NT2/D1 (cell line): ENCODE results near the gene ERG.

Source experiments
- DNase-seq: peaks from one replicate; pipeline ENCODE4 v3.0.0-alpha.2; 2011; ENCODE audit warnings: low read depth, low spot score
- H3K27me3 ChIP-seq: 2 replicates; pipeline ENCODE4 v1.6.0; 2011; ENCODE audit warnings: mild to moderate bottlenecking; ENCODE audit not compliant: insufficient read length, insufficient read depth
- H3K36me3 ChIP-seq: 2 replicates; pipeline ENCODE4 v1.6.1; 2011; ENCODE audit warnings: mild to moderate bottlenecking, low read length, mixed read lengths; ENCODE audit not compliant: insufficient read depth, insufficient read length
- H3K4me1 ChIP-seq: 2 replicates; pipeline ENCODE4 v1.5.1; 2011; ENCODE audit not compliant: insufficient read depth, insufficient read length
- H3K4me3 ChIP-seq: 2 replicates; pipeline ENCODE4 v1.5.1; 2011; ENCODE audit warnings: low read depth; ENCODE audit not compliant: insufficient read length
- H3K9ac ChIP-seq: 2 replicates; pipeline ENCODE4 v1.6.0; 2011; ENCODE audit warnings: low read depth; ENCODE audit not compliant: insufficient read length
- H3K9me3 ChIP-seq: 2 replicates; pipeline ENCODE4 v1.5.1; 2011; ENCODE audit warnings: mild to moderate bottlenecking, low read length; ENCODE audit not compliant: insufficient read depth
- SUZ12 ChIP-seq: IDR thresholded peaks from 2 replicates; pipeline ENCODE4 v1.6.1; 2011; ENCODE audit not compliant: insufficient read length, insufficient read depth; ENCODE audit errors: extremely low read depth
- YY1 ChIP-seq: IDR thresholded peaks from 2 replicates; pipeline ENCODE4 v1.6.1; 2011; ENCODE audit not compliant: insufficient read length, insufficient read depth
- ZNF274 ChIP-seq: IDR thresholded peaks from 2 replicates; pipeline ENCODE4 v1.6.1; 2011; ENCODE audit warnings: mild to moderate bottlenecking, low read depth, low read length

ERG gene

GRCh38 chr21:38422082-38422481 is 76.2 kb downstream of the ERG start:
- Histone ChIP-seq H3K36me3 (no peaks in the 10 kb centered on the region), H3K4me1 (no peaks in the 10 kb centered on the region), H3K9ac (no peak overlapping the region), H3K9me3 (no peaks in the 10 kb centered on the region), H3K27me3 (no peaks in the 10 kb centered on the region), H3K4me3 (no peak overlapping the region)
- TF ChIP-seq ZNF274 (no peak), SUZ12 (no peak), YY1 (no peak)
- DNase-seq, result no peak

DNA sequence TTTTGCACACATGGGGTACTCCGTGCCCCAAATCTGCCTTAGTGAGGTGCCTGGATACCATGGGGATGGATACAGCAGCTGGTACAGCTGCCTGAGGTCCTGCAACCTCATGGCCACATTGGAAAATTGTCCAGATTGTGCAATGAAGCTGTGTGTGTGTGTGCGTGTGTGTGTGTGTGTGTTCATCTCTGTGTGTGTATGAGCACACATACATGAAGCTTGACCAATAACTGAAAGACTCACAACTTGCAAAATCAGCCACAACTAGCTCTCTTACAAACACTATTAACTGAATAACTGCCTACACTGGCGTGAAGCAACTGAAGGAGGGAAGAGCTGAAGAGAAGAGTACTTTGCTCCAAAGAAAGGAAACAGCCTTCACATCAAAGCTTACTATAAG is 78.1 kb downstream of the ERG start:
- TF ChIP-seq YY1 (no peak), ZNF274 (no peak), SUZ12 (no peak)
- no peak overlapping the region for H3K4me3 ChIP-seq
- no peak overlapping the region for H3K9ac ChIP-seq
- no peaks in the 10 kb centered on the region for H3K4me1 ChIP-seq
- no peaks in the 10 kb centered on the region for H3K36me3 ChIP-seq
- H3K27me3 ChIP-seq, result no peaks in the 10 kb centered on the region
- no peaks in the 10 kb centered on the region for H3K9me3 ChIP-seq
- no peak for DNase-seq

GRCh38 chr21:38417726-38418125 is 80.6 kb downstream of the ERG start:
- H3K4me1 ChIP-seq, result no peaks in the 10 kb centered on the region
- TF ChIP-seq ZNF274, result no peak
- TF ChIP-seq YY1, result no peak
- no peak for TF ChIP-seq SUZ12
- no peak for DNase-seq
- H3K27me3 ChIP-seq, result no peaks in the 10 kb centered on the region
- H3K4me3 ChIP-seq, result no peak overlapping the region
- no peaks in the 10 kb centered on the region for H3K36me3 ChIP-seq
- no peak overlapping the region for H3K9ac ChIP-seq
- no peaks in the 10 kb centered on the region for H3K9me3 ChIP-seq

DNA sequence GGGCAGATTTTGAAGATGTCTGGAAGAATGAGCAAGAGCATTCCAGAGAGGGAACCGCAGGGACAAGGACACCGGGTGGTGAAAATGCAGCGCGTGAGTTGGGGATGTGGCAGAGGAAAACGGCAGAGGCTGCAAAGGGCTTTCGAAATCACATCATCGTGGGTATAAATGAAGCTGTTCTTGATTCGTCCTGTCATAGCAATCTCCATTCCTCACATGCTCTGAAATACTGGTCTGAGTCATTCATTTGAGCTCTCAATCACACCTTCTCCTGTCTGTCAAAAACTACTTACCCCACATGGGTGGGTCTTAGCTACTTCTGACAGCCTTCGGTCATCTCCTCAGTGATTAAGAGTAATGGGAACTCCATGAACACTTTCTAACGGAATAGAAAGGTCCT is 81.5 kb downstream of the ERG start:
- TF ChIP-seq YY1 (no peak), ZNF274 (no peak), SUZ12 (no peak)
- no peaks in the 10 kb centered on the region for H3K36me3 ChIP-seq

GRCh38 chr21:38413958-38414548 is 84.2 kb downstream of the ERG start:
- Histone ChIP-seq H3K9me3 (no peaks in the 10 kb centered on the region), H3K4me3 (no peak overlapping the region), H3K36me3 (no peaks in the 10 kb centered on the region), H3K27me3 (no peaks in the 10 kb centered on the region), H3K4me1 (no peaks in the 10 kb centered on the region), H3K9ac (no peak overlapping the region)
- TF ChIP-seq ZNF274, result no peak
- TF ChIP-seq SUZ12, result no peak
- no peak for TF ChIP-seq YY1
- DNase-seq, result no peak

More for the DNA sequence above, 81.5 kb downstream of the ERG start:
- Histone ChIP-seq H3K4me1 (no peaks in the 10 kb centered on the region), H3K27me3 (no peaks in the 10 kb centered on the region), H3K9me3 (no peaks in the 10 kb centered on the region), H3K9ac (no peak overlapping the region), H3K4me3 (no peak overlapping the region)
- DNase-seq, result no peak

DNA sequence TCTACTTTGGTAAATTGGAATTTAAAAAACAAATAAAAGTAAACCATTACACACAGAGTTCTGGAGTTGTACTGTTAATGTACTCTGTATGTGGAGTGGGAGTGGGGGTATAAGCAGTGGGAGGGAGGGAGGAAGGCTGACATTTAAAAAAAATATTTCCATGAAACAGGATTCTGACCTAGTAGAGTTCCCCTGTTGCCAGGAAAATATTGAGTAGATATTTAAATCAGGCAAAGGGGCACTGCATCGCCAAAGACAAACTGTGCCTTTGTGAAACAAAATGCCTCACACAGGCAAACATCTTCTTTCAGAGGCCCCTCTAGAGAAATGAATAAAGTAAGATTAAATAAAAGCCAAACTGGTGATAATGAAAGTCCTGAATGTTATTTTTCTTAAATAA is 87.8 kb downstream of the ERG start:
- TF ChIP-seq ZNF274 (no peak), SUZ12 (no peak), YY1 (no peak)
- Histone ChIP-seq H3K9me3 (no peaks in the 10 kb centered on the region), H3K4me1 (no peaks in the 10 kb centered on the region), H3K27me3 (no peaks in the 10 kb centered on the region), H3K36me3 (no peaks in the 10 kb centered on the region), H3K4me3 (no peak overlapping the region), H3K9ac (no peak overlapping the region)
- DNase-seq, result no peak

GRCh38 chr21:38409907-38410306 is 88.4 kb downstream of the ERG start:
- Histone ChIP-seq H3K9me3 (no peaks in the 10 kb centered on the region), H3K4me1 (no peaks in the 10 kb centered on the region), H3K4me3 (no peak overlapping the region), H3K36me3 (no peaks in the 10 kb centered on the region), H3K27me3 (no peaks in the 10 kb centered on the region), H3K9ac (no peak overlapping the region)
- no peak for TF ChIP-seq SUZ12
- no peak for TF ChIP-seq ZNF274
- TF ChIP-seq YY1, result no peak
- DNase-seq, result no peak

DNA sequence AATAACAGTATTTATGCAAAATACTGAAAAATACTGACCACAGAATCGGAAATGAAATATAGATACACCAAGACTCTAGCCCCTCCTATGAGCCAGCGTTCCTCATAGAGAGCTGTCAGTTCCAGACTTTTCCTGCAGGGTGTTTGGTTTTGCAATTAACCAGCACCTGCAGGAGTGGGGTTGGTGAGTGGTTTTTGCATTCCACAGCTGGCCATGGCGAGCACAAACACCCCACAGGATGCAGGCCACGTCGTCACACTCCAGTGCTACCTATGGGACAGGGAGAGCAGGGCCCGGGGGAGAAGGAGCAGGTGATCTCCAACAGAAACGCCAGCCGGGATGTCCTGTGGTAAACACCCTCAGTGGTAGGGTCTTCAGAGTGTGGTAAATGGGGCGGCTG is 94.1 kb downstream of the ERG start:
- Histone ChIP-seq H3K9ac (no peak overlapping the region), H3K4me3 (no peak overlapping the region), H3K4me1 (no peaks in the 10 kb centered on the region), H3K27me3 (no peaks in the 10 kb centered on the region), H3K36me3 (no peaks in the 10 kb centered on the region), H3K9me3 (no peaks in the 10 kb centered on the region)
- DNase-seq, result no peak
- TF ChIP-seq ZNF274 (no peak), YY1 (no peak), SUZ12 (no peak)
